GM12892 (cell line): ENCODE data around the gene SCUBE1.

ENCODE experiments used
- POLR2A ChIP-seq: IDR thresholded peaks from 2 replicates; pipeline ENCODE4 v1.6.1; 2011; ENCODE audit warnings: low read depth, low read length, control low read depth
- TAF1 ChIP-seq: IDR thresholded peaks from 2 replicates; pipeline ENCODE4 v1.6.1; 2011; ENCODE audit warnings: low read depth, mild to moderate bottlenecking, control low read depth, low read length, borderline replicate concordance

DNA sequence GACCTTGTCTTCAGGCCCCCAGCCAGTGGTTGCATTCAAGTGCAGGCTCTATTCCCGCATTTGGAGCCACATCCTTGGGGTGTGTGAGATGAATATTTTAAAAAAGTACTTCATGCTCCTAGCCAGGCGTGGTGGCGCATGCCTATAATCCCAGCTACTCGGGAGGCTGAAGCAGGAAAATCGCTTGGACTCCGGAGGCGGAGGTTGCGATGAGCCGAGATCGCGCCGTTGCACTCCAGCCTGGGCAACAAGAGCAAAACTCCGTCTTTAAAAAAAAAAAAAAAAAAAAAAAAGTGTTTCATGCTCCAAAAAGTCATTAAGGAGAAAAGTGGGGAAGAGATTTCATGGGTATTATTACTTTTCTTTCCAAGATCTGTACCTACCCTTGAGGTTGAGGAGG, 18.0 kb downstream of the SCUBE1 start:
- TF ChIP-seq POLR2A (no peak), TAF1 (no peak)
